Kidney epithelial cell (primary cell): Measurements from ENCODE around the gene PRKCA. TPM values are rescaled to one million over a fixed set of nuclear protein-coding genes. Genes with fewer than 3 reads are reported as not detected.

ENCODE experiments used
- DNase-seq: peaks from one replicate; pipeline ENCODE4 v3.0.0-alpha.2; 2010; ENCODE audit warnings: low read depth
- H3K27me3 ChIP-seq: 2 replicates; pipeline ENCODE4 v1.6.0; 2011; ENCODE audit warnings: low read length; ENCODE audit not compliant: control insufficient read depth, insufficient read depth
- H3K36me3 ChIP-seq: 2 replicates; pipeline ENCODE4 v1.5.1; 2011; ENCODE audit warnings: low read length; ENCODE audit not compliant: control insufficient read depth, insufficient read depth
- H3K4me3 ChIP-seq: 2 replicates; pipeline ENCODE4 v1.5.1; 2011; ENCODE audit warnings: low read depth, mild to moderate bottlenecking, control low read depth, low read length
- CTCF ChIP-seq: IDR thresholded peaks from 2 replicates; pipeline ENCODE4 v1.5.1; 2011; ENCODE audit warnings: mild to moderate bottlenecking, moderate library complexity, low read length, control low read depth, inconsistent platforms; ENCODE audit not compliant: insufficient read depth, poor library complexity, severe bottlenecking
- total RNA-seq: library from RNA; depleted of rRNA; stranded (reverse); fragments of >200 nt; gene quantifications from 2 replicates; pipeline ENCODE4 v1.2.3, GENCODE V29; 2015

Gene PRKCA
- total RNA-seq, 1 donor from 2014 or later: 5.7 TPM

- Histone ChIP-seq H3K4me3 (no peak overlapping the region), H3K36me3 (no peaks in the 10 kb centered on the region), H3K27me3 (no peaks in the 10 kb centered on the region)
- TF ChIP-seq CTCF: no peak
- no peak for DNase-seq
These were observed 246.9 kb downstream of the PRKCA start for GRCh38 chr17:66549311-66549704.

GRCh38 chr17:66549731-66550207, 247.4 kb downstream of the PRKCA start:
- Histone ChIP-seq H3K36me3 (no peaks in the 10 kb centered on the region), H3K4me3 (no peak overlapping the region), H3K27me3 (no peaks in the 10 kb centered on the region)
- DNase-seq: peak; percentile 83
- no peak for TF ChIP-seq CTCF

GRCh38 chr17:66551839-66552238, 249.4 kb downstream of the PRKCA start:
- TF ChIP-seq CTCF: no peak
- no peak for DNase-seq
- Histone ChIP-seq H3K27me3 (no peaks in the 10 kb centered on the region), H3K4me3 (no peak overlapping the region), H3K36me3 (no peaks in the 10 kb centered on the region)

GRCh38 chr17:66552371-66552770, 250.0 kb downstream of the PRKCA start:
- Histone ChIP-seq H3K27me3 (no peaks in the 10 kb centered on the region), H3K4me3 (no peak overlapping the region), H3K36me3 (no peaks in the 10 kb centered on the region)
- no peak for DNase-seq
- TF ChIP-seq CTCF: no peak

- Histone ChIP-seq H3K4me3 (no peak overlapping the region), H3K27me3 (no peaks in the 10 kb centered on the region), H3K36me3 (no peaks in the 10 kb centered on the region)
- DNase-seq: no peak
- TF ChIP-seq CTCF: no peak
These were observed 253.2 kb downstream of the PRKCA start for GRCh38 chr17:66555605-66556004.

GRCh38 chr17:66557200-66557599, 254.8 kb downstream of the PRKCA start:
- H3K27me3 ChIP-seq: no peaks in the 10 kb centered on the region
- no peak overlapping the region for H3K4me3 ChIP-seq
- no peak for TF ChIP-seq CTCF
- no peaks in the 10 kb centered on the region for H3K36me3 ChIP-seq
- no peak for DNase-seq
